C4-2B (cell line): ENCODE results near the gene GADD45B.

ENCODE experiments used
- H3K27ac ChIP-seq: fragments of 450-650 bp; 2 replicates; pipeline ENCODE4 v1.5.1; 2017
- ZFX ChIP-seq: fragments of 450-650 bp; IDR thresholded peaks from 2 replicates; pipeline ENCODE4 v1.6.1; 2017
- TF ChIP-seq, protein P1 (sequence below): fragments of 450-650 bp; conservative IDR thresholded peaks from 2 replicates; pipeline ENCODE4 v1.5.1; 2017; ENCODE audit warnings: mild to moderate bottlenecking

Gene GADD45B

DNA sequence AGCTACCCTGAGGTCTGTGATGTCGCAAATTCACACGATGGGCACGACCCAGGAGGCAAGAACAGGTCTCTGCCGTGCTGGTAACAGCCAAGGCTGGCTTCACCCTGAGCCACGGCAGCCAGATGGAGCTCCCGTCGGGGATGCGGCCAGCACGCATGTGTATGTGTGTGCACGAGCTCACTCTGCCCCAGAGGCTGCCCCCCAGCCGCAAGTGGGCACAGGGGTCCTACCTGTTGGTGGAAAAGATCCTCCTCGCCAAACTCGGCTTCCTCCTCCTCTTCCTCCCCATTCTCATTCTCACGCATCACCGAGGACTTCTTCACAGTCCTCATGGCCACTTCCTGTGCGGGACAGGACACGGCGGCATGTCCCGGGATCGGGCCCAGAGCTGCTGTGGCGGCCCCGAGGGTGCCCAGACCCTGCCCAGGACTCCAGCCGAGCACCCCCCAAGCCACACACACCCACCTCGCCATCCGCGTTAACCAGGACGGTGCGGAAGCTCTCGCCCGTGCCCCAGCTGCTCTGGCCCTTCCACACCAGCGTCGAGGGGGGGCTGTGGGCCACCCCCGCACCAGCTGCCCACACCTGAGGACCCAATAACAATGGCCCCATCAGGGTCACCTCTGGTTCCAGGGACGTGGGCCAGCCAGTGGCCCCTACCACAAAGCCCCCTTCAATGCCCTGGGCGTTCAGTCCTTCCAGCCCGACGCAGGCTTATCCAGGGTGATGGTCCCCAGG lies 44.4 kb upstream of the GADD45B start:
- no peak overlapping the region for H3K27ac ChIP-seq
- TF ChIP-seq, protein P1, sequence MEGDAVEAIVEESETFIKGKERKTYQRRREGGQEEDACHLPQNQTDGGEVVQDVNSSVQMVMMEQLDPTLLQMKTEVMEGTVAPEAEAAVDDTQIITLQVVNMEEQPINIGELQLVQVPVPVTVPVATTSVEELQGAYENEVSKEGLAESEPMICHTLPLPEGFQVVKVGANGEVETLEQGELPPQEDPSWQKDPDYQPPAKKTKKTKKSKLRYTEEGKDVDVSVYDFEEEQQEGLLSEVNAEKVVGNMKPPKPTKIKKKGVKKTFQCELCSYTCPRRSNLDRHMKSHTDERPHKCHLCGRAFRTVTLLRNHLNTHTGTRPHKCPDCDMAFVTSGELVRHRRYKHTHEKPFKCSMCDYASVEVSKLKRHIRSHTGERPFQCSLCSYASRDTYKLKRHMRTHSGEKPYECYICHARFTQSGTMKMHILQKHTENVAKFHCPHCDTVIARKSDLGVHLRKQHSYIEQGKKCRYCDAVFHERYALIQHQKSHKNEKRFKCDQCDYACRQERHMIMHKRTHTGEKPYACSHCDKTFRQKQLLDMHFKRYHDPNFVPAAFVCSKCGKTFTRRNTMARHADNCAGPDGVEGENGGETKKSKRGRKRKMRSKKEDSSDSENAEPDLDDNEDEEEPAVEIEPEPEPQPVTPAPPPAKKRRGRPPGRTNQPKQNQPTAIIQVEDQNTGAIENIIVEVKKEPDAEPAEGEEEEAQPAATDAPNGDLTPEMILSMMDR: no peak
- no peak for TF ChIP-seq ZFX

DNA sequence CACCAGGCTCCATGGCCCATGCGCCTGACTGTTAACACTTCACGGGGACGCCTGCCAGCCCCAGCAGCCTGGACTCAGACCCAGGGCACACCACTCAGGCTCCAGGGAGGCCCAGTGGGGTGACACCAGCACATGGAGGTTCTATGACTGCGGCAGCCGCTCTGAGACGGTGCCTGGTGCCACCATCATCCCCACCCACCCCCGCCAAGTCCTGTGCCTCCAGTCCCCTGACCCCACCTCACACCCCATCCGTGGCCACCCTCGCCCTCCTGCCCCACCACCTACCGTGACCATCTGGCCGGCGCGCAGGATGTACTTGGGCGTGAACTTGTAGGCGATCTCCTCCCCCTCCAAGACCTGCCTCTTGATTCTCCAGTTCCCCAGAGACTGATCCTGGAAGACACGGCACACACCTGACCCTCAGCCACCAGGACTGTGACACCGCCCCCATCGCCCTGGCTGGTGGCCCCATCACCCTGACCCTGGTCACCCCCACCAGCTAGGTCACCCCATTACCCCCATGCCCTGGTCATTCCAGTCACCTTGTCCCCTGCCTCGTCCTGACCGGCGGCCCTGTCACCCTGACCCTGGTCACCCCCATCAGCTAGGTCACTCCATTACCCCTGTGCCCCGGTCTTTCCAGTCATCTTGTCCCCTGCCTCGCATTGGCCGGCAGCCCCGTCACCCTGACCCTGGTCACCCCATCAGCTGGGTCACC lies 43.6 kb upstream of the GADD45B start:
- no peak overlapping the region for H3K27ac ChIP-seq
- TF ChIP-seq, protein P1: no peak
- TF ChIP-seq ZFX: no peak

DNA sequence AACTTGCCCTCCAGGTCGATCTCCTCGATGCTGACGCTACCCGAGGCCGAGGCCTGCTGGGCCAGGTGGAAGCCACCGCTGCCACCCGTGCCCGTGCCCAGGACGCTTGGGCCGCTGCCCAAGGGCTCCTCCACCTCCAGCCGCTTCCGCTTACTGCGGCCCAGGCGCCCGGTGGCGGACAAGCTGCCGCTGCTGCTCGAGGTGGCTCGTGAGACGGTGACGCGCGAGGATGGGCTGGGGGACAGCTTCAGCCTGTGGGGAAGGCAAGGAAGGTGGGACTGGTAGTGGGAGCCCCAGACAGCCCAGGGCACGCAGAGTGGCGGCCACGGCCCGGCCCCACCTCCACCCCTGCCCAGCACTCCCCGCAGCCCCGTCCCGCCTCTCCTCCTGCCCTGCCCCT lies 42.1 kb upstream of the GADD45B start:
- TF ChIP-seq, protein P1: no peak
- TF ChIP-seq ZFX: no peak
- no peak overlapping the region for H3K27ac ChIP-seq

DNA sequence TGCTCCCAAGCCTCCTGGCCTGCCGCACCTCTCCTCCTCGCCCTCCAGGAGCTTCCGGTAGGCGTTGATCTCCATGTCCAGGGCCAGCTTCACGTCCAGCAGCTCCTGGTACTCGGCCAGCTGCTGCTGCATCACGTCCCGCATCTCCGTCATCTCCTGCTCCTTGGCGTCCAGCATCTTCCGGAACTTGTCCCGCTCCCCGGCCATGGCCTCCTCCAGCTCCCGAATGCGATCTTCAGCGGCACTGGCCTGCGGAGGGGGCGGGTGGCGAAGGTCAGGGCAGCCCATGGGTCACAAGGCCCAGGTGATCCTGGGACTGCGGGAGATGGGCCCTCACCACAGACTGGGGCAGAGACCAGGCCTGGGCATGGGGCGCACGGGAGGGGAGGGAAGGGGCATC lies 41.7 kb upstream of the GADD45B start:
- TF ChIP-seq, protein P1: no peak

GRCh38 chr19:2434721-2435265 lies 41.1 kb upstream of the GADD45B start:
- no peak overlapping the region for H3K27ac ChIP-seq
- TF ChIP-seq, protein P1: no peak
- no peak for TF ChIP-seq ZFX

More for the DNA sequence above, 41.7 kb upstream of the GADD45B start:
- no peak overlapping the region for H3K27ac ChIP-seq

DNA sequence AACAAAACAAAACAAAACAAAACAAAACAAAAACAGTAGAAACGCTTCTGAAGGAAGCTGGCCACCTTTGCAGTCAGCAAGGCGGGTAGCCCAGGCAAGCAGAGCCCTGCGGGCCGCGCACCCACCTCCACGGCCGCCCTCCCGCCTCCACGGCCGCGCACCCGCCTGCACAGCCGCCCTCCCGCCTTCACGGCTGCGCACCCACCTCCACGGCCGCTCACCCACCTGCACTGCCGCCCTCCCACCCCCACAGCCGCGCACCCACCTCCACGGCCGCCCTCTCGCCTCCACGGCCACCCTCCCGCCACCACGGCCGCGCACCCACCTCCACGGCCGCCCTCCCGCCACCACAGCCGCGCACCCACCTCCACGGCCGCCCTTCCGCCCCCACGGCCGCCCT lies 39.5 kb upstream of the GADD45B start:
- H3K27ac ChIP-seq: no peak overlapping the region
- no peak for TF ChIP-seq ZFX
- TF ChIP-seq, protein P1: no peak

DNA sequence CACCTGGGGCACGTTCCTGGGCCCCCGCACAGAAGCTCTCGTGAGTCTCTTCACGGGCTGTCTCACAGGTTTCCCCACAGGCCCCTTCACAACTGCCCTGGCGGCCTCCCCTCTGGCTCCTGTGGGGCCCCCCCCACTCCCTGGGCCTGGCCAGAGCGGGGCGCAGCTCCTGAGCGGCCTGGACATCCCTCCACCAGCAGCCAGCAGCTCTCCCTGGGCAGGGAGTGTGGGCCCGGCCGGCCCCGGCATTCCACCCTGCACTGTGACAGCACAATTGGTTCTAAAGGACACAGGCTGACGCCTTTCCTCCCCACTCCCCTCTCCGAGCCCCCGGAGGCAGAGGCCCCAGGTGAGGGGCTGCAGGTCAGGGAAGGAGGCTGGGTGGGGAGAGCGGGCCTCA lies 39.0 kb upstream of the GADD45B start:
- H3K27ac ChIP-seq: no peak overlapping the region
- no peak for TF ChIP-seq ZFX
- TF ChIP-seq, protein P1: no peak
